G401 (cell line): ENCODE results near the gene EDC3. TPM values are rescaled to one million over a fixed set of nuclear protein-coding genes. Genes with fewer than 3 reads are reported as not detected.
"Not testable (repeated sequence)": the region's sequence is repeated elsewhere in the genome, so short reads cannot be mapped to it uniquely, and the experiment has no call there.

ENCODE experiments used
- DNase-seq: peaks from one replicate; pipeline ENCODE4 v3.0.0-alpha.2; 2015; ENCODE audit warnings: low spot score
- in situ Hi-C: cut with HindIII; loops from 2 replicates; pipeline ENCODE4 v1.10.0; 2016; ENCODE audit warnings: low sequenced_read_pairs, mixed read lengths
- total RNA-seq: library from RNA; depleted of rRNA; stranded (reverse); fragments of >200 nt; shearing (Covaris generic); gene quantifications from 2 replicates; pipeline ENCODE4 v1.2.3, GENCODE V29; 2014

The EDC3 gene
- total RNA-seq, 1 experiment from 2014 or later, result 28.2 TPM

DNA sequence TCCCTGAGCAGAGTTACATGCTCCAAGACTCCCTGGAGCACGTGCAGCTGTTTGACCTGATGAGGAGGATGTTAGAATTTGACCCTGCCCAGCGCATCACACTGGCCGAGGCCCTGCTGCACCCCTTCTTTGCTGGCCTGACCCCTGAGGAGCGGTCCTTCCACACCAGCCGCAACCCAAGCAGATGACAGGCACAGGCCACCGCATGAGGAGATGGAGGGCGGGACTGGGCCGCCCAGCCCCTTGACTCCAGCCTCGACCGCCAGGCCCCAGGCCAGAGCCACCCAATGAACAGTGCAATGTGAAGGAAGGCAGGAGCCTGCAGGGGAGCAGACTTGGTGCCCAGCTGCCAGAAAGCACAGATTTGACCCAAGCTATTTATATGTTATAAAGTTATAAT lies 66.1 kb downstream of the EDC3 start:
- in situ Hi-C loops, result loop anchor here (5.0 kb wide), 1 partner anchor 138 kb away; no protein-coding TSS in a partner anchor
- DNase-seq, result not testable (repeated sequence)

DNA sequence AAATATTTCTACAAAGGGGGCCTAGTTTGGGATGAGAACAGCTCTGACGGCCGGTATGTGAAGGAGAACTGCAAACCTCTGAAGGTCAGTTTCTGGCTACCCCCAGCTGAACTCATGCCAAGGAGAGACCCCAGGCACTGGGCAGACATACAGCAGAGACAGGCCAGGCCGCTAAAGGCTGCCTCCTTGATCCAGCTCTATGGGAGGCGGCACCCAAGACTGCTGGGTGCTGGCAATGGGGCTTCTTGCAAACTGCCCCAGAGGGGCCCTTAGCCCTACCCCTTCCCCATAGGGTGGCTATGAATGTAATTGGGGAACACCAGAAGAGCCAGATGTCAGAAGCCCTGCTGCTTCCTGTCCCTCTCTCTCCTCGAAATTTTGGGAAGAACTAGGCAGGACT lies 66.9 kb downstream of the EDC3 start:
- no peak for DNase-seq
- in situ Hi-C loops, result no loop called here

DNA sequence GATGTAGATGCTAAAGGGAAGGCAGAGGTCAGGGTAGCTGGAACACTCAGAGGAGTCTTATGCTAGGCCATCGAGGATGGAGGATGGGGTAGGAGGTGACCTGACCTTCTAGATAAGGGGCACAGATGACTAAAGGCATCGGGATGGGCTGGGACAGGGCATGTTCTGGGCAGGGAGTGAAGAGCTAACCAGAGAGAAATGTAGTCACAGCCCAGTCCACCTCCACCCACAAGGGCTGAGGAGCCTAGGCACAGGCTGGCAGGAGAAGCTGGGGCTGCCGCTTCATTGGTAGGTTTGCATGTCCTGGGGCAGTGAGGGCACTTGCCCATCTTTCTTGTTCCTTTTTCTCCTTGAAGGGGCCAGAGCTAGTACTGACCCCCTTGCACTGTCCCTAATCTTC lies 67.6 kb downstream of the EDC3 start:
- DNase-seq, result no peak
- in situ Hi-C loops, result no loop called here

- DNase-seq, result no peak
- in situ Hi-C loops, result no loop called here
These were observed 68.1 kb downstream of the EDC3 start for GRCh38 chr15:74627766-74628165.

DNA sequence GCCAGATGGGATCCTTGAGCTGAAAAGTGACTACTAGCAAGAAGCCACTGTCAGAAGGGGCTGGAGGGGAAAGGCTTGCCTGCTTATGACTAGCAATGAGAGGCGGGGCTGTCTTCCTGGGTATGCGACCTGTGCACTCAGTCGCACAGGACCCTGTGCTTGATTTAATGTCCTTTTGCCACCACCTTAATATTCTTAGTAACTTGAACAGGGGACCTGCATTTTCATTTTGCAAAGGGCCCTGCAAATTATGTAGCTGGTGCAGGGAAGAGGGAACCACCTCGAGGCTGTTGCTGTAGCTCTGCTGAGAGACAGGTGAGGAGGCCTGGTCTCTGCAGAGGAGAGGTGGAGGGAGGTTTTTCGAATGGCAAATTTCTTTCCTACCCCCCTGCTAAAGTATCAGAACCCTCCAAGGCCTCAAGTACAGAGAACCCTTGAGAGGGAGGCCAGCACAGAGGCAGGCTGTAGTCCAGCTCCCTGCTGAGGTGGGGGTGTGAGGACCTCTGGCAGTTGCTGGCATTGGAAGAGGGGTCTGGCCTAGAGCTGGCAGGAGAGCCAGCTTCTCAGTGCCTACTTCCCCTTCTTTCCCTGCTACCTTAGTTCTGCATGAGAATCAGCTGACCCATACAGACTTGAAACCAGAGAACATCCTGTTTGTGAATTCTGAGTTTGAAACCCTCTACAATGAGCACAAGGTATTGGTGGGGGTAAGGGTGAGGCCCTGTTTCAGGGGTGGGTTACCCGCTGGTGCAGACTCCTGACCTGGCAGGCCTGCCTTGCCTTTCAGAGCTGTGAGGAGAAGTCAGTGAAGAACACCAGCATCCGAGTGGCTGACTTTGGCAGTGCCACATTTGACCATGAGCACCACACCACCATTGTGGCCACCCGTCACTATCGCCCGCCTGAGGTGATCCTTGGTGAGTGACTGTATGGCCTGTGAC lies 68.8 kb downstream of the EDC3 start:
- in situ Hi-C loops, result no loop called here
- DNase-seq, result no peak

DNA sequence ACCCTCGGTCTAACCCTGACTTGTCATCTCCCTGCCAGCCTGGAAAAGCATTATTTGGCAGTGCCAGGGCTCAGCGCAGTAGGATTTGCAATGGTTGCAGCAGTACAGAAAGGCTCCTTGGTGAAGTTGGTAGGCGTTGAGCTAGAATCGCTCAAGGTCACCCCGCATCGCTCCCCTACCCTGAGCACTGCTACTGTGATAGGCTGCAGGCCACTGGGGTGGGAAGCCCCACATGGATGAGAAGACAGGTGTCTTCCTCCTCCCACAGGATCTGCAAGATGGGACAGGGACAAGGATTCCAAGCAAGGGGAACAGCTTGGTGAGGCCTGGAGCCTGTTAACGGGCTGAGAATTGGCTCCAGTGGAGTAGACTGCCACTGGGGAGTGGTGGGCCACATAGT lies 69.5 kb downstream of the EDC3 start:
- no peak for DNase-seq
- in situ Hi-C loops, result no loop called here

DNA sequence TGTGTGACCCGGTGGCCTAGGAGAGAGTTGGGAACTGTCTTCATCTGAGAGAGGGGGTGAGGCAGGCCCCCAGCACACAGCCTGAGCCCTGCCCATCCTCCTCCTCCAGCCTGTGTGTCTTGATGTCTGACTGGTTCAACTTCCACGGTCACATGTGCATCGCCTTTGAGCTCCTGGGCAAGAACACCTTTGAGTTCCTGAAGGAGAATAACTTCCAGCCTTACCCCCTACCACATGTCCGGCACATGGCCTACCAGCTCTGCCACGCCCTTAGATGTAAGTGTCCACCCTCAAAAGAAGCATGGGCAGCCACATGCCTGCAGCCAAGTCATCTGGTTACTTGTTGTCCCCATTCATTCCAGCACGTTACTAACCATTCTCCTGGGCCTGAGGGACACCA lies 70.1 kb downstream of the EDC3 start:
- in situ Hi-C loops, result no loop called here
- no peak for DNase-seq

GRCh38 chr15:74624020-74624602 lies 71.7 kb downstream of the EDC3 start:
- in situ Hi-C loops, result no loop called here
- DNase-seq, result no peak

DNA sequence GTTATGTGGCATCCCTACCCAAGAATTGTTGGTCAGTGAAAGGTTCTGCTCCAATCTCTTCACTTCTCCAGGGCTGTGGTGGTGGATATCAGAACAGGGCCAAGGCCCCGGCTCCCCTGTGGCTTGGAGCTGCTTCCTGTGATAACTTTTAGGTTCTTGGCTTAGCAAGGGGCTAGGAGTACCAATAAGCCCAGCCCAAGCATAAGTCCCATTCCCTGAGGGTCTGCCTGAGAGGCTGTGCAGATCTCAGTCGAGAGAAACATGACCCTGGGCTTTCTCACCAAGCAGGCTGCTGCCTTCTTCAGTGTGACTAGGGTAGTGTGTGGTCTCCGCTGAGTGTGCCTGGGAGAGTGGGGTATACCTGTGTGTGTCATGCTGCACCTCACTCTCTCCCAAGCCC lies 73.1 kb downstream of the EDC3 start:
- DNase-seq, result no peak
- in situ Hi-C loops, result no loop called here

- DNase-seq, result peak; percentile 95
- in situ Hi-C loops, result no loop called here
These were observed 73.9 kb downstream of the EDC3 start for GRCh38 chr15:74621936-74622335.

DNA sequence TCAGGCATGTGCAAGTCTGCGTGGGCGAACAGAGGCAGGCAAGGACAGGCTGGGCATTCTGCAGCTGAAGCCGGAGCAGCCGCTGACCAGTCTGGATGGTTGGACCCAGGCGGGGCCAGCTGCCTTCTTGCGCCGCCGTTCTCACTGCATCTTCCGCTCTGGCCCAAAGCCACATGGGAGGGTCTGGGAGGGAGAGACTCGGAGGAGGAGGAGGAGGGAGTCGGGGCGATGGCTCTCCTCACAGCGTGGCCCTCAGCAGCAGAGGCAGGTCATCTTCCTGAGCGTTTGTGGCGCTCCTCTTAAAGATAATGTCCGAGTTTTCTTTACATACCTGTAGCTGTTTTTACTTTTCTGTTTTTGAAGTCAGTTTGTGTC lies 74.3 kb downstream of the EDC3 start:
- in situ Hi-C loops, result no loop called here
- DNase-seq, result peak; percentile 72

GRCh38 chr15:74620636-74621545 lies 74.9 kb downstream of the EDC3 start:
- in situ Hi-C loops, result no loop called here
- DNase-seq, result peak; percentile 87

DNA sequence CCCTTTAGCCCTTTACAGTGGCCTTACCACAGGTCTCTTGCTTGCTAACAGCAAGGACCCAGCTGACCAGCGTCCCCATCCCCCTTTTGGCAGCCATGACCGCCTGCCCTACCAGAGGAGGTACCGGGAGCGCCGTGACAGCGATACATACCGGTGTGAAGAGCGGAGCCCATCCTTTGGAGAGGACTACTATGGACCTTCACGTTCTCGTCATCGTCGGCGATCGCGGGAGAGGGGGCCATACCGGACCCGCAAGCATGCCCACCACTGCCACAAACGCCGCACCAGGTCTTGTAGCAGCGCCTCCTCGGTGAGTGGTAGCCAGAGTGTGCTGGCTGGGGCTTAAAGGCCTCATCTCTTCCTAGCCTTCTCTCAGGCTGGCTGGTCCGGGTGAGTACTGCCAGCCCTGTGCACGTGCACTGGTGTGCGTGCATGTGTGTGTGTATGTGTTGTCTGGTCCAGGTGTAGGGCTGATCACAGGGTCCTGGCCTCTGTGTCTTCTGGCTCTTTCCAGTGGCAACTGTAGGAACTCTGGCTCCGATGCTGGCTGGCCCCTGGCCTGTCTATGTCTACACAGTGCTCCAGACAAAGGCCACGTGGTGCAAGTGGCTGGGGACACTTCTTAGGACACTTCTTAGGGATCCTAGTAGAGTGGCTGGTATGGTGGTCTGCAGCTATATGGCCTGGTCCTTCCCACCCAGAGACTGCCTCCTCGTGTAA lies 75.7 kb downstream of the EDC3 start:
- DNase-seq, result no peak
- in situ Hi-C loops, result no loop called here

GRCh38 chr15:74618841-74619596 lies 76.8 kb downstream of the EDC3 start:
- no peak for DNase-seq

DNA sequence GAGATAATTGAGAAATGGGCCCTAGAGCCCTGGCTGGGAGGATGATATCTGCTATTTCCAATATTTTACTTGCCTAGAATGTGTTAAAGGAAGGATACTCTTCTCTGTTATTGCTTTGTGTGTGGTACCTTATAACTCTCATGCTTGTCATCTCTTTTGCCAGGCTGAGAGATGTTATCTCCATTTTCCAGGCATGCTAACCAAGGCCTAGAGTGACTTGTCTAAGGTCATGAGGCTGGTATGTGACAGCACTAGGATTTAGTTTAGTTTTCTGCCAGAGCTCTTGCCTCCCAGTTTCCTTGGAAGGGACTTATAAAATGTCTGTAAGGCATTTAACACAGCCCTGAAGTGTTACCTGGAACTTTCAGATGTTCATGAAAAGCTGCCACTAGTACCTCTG lies 78.8 kb downstream of the EDC3 start:
- no peak for DNase-seq
- in situ Hi-C loops, result no loop called here

More at GRCh38 chr15:74618841-74619596, 76.8 kb downstream of the EDC3 start:
- in situ Hi-C loops, result no loop called here

DNA sequence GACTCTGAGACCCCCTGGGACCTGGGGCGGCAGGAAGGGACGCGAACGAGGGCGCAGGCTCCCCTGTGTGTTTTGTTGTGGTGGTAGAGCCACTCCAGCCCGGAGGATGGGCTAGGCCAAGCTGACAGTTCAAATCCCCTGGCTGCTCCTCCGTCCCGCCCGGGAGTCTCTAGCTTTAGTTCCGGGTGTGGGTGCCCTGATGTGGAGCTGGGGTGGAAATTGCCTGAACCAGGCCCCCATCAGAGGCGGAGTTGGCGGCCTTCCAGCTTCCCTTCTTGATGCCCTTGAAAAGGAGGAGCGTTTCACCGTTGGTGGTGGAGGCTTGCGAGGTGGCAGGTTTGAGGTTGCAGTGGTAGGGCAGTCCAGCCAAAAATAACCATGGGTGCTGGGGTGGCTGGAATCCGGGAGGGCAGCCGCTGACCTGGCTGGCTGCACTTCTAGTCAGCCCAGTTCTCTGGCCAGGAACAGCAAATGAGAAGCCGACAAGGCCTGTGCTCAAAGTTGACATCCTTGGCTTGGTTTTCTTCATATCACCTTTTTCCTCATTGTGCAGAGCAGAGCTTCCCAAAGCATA lies 79.4 kb downstream of the EDC3 start:
- no peak for DNase-seq

DNA sequence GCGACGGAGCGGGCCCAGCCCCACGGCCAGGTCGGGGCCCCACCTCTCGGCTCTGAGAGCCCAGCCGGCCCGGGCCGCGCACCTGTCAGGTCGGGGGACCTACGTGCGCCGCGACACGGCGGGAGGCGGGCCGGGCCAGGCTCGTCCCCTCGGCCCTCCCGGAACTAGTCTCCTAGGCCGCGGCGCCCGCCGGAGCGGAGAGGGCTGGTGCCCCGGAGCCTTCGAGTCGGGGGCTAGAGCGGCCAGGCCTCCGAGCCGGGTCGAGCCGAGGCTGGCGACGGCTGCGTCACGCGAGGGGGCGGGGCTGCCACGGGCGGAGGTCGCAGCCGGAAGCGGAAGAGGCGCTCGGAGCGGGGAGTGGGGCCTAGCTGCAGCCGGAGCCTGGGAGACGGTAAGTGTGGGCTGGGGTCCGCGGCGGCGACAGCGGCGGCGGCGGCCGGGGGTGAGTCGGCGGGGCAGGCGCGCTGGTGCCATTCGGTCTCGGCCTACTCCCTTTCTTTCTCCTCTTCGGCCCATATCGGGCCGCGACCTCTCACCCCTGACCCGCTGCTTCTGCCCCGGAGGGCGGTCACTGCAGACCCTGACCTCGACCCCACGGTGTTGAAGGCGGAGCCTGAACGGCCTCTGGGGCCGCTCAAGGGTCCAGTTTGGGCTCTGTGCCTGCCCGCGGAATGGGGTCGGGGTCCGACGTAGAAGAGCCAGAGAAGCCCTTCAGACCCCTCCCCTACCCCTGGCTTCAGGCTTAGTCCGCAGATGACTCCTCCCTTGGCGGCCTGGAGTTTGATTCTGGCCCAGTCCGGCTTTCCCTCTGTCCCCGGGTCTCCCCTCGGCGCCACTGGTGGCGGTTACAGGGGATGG lies 80.1 kb downstream of the EDC3 start, which contains the start of gene CLK3:
Gene CLK3, plus strand, starts transcription at position 329 of the 858 bp plus-strand sequence. CDS start 3,361 bp downstream, outside the sequence.
- in situ Hi-C loops, result no loop called here
- peak; percentile 92 for DNase-seq

More for the DNA sequence above, 79.4 kb downstream of the EDC3 start:
- in situ Hi-C loops, result no loop called here
